ENCODE results near the gene TMEM92. TPM values are rescaled to one million over a fixed set of nuclear protein-coding genes. Genes with fewer than 3 reads are reported as not detected.
"Not testable (repeated sequence)": the region's sequence is repeated elsewhere in the genome, so short reads cannot be mapped to it uniquely, and the experiment has no call there.

Gene TMEM92
- total RNA-seq, 1 donor from 2014 or later = not detected

DNA sequence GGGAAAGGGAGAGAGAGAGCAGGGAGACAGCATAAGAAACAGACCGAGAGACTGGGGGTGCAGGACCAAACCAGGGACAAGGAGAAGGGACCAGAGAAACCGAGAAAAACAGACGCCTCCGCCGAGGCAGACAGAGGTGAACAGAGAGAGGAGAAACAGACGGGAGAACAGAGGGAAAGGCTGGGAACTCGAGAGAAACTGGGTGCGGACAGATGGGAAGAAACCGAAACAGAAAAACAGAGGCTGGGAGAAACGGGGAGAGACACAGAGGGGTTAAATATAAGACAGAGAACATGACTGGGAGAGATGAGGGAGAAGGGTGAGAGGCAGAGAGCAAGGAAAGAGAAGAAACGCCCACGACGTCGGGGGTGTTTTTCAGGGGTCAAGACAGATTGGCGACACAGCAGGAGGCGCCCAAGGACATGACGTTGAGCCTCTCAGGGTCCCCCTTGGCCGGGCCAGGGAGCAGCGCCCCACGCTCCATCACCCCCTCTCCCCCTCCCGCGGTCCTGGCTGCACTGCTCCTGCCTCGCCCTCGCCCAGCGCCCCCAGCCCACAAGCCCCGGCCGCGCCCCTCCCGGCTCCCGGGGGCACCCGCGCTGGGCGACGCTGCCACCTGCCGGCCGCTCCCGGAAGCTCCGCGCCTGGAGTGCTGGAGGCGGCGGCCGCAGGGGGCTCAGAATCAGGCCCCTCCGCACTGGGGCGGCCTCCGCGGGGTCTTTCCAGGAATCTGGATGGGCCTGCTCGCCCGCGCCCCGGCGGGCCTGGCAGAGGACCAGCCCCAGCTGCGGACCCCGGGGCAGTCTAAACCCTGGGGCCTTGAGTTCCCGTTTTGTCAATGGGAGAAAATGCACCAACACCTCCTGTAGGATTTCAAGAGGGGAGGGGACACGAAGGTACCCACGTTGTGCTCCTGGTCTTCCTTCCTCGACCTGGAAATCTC, 1.3 kb upstream of the TMEM92 start:
- DNase-seq (ENCODE audit: low spot score) = peak; percentile 85
- intact Hi-C loops (cut with DNase I) = loop anchor here (1.0 to 2.0 kb wide), 2 partner anchors 24 to 72 kb away; partner anchors contain the start of gene COL1A1

DNA sequence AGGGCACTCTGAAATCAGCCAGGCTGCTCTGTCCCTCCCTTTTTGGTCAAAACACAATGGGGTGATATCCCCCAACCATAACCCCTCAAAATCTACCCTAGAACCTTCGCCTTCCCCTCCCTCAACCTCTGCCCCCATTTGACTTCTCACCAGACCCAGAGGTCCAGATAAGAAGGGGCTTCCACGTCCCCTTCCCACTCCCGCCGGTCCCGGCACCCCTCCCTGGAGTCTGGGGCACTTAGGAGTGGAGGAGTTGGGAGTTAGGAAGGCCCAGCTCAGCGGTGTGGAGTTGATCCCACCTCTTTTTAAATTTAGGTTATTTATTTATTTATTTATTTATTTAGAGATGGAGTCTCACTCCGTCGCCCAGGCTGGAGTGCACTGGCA, 619 bp upstream of the TMEM92 start:
- DNase-seq (ENCODE audit: low spot score) = no peak
- intact Hi-C loops (cut with DNase I) = loop anchor here (1.0 to 2.0 kb wide), 2 partner anchors 23 to 72 kb away; partner anchors contain the start of gene COL1A1

DNA sequence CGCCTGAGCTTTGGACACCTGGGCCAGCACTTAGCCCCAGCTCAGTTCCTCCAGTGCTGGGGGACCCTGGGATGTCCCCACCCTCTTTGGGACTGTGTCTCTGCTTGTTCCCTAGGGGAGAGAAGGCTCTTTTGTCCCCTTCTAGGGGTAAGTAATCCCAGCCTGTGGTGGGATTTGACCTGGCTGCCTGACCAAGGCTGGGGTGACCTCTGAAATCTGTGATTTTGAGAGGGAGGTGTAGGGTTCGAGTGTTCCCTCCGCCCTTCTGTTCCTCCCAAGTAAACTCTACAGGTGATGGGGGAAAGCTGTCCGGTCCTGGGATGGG, 593 bp downstream of the TMEM92 start:
- intact Hi-C loops (cut with DNase I) = no loop called here
- DNase-seq (ENCODE audit: low spot score) = no peak

DNA sequence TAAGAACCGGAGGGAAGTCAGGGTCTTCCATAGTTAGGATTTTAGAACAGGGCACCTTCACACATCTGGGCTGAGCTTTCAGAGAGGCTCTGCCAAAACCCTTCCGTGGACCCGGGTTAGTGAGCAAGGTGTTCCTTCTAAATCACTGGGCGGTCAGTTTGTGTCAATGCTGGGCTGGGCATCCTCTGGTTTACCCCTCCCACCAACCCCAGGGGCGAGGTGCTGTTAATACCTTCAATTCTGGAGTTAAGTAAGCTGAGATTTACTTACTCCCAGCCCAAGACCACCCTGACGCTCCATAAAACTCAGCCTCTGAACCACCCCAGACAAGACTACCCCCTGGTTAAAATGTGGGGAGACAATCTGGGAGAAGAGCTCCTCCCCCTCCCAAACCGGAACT, 1.0 kb downstream of the TMEM92 start:
- DNase-seq (ENCODE audit: low spot score) = no peak
- intact Hi-C loops (cut with DNase I) = no loop called here

DNA sequence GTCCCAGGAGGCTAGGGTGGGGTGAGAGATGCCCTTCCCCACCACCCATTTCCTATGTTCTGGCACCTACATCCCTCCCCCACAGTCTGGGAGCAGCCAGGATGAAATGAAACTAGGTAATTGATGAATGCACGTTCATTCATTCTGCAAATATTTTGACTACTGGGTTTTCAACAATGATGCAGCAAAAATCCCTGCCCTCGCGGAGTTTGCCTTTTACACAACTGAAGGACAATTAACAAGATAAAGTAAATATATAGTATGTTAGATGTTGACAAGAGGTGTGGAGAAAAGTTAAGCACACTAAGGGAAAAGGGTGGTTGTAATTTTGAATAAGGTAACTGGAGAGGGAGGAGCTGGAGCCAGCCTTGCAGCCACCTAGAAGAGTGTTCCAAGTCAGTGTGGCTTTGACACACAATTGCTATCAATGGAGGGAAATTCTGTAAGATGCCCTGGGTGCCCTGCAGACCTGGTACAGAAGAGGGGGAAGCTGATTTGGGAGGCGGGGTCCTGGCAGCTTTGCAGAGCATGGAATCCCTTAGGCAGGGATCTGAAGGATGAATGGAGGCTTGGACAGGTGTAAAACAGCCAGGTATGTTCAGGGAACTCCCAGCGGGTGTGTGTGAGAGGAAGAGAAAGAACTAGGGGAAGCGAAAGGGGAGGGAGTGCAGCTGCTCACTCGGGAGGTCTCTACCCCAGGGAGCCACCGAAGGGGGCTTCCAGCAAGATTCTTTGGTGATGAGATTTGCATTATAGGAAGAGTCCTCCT, 2.5 kb downstream of the TMEM92 start:
- intact Hi-C loops (cut with DNase I) = no loop called here
- DNase-seq (ENCODE audit: low spot score) = no peak

DNA sequence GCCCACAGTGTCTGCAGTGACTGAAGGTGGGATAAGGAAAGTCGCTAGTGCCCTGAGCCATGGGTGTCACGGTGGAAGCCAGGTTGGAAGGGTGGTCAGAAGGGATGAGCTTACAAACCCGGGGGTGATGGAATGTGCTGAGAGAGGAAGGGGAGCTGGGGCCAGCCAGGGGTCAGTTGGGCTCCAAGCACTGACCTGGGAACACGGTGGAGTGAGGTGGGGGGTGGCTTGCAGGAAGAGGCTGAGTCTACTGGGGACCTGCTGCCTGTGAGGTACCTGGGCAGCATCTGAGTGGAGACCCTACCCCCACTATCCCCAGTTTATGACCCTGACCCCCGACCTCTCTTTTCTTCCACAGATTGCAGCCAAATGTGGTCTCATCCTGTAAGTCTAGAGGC, 3.1 kb downstream of the TMEM92 start:
- intact Hi-C loops (cut with DNase I) = no loop called here
- DNase-seq (ENCODE audit: low spot score) = no peak

DNA sequence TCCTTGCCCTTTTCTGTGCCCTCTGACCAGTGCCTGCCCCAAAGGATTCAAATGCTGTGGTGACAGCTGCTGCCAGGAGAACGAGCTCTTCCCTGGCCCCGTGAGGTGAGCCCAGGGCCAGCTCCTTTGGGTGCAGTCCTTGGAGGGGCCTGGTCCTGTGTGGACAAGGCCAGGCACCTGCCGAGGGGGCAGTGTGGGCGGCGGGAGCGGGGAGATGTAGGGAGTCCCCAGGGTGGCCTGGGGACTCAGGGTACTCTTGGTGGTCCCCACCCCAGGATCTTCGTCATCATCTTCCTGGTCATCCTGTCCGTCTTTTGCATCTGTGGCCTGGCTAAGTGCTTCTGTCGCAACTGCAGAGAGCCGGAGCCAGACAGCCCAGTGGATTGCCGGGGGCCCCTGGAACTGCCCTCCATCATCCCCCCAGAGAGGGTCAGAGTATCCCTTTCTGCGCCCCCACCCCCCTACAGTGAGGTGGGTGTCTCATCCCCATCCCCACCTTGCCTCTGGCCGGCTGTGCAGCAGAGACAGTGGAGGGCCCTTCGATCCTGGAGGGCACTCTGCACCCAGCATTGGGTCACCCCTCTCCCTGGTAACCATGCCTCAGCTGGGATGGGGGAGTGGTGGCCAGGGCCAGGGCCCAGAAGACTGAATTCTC, 4.4 kb downstream of the TMEM92 start:
- no peak for DNase-seq (ENCODE audit: low spot score)
- intact Hi-C loops (cut with DNase I) = no loop called here

DNA sequence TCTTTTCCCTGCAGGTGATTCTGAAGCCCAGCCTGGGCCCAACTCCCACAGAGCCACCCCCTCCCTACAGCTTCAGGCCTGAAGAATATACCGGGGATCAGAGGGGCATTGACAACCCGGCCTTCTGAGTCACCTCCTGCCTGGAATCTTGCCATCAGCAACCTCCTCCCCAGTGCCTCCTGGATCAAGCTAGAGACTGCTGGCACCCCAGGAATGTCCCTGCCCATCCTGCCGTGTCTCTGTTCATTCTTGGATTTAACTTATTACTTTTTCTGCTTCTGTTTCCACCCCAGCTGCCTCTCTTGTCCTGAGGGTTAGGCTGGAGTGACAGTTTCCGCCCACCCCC, 4.9 kb downstream of the TMEM92 start:
- no peak for DNase-seq (ENCODE audit: low spot score)
- intact Hi-C loops (cut with DNase I) = no loop called here

DNA sequence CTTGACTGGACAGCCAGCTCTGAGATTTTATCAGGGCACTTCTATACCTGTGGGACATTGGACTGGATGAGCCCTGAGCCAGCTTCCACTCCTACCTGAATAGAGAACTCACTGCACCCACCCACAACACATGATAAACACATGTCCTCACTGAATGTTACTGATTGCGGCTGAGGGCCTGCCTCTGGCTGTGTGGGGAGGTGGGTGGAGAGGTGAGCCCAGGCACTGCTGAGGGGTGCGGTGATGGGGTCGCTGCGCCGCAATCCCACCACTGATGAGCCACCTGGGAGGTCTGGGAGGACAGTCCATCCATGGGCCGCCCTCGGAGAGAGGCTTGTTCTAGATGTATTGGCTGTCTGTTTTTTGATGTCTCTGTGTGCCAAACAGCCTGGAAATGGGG, 5.4 kb downstream of the TMEM92 start:
- intact Hi-C loops (cut with DNase I) = no loop called here
- no peak for DNase-seq (ENCODE audit: low spot score)

DNA sequence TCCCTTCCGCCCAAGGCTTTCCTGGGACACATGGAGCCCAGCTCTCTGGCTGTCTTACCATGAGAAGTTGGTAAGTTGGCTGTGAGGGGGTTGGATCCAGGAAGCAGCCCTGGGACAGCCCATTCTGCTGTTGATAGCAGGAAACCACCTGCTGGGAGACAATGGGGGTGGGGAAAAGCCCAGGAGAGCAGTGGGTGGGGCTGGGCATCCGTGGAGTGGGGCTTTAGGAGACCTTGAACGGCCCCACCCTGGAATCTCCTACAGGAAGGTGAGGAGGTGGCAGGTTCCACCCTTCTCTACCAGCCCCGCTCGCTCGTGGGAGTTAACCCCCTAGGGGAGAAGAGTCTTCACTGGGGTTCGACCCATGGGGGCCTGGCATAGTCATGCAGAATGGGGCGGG, 5.8 kb downstream of the TMEM92 start:
- DNase-seq (ENCODE audit: low spot score) = no peak
- intact Hi-C loops (cut with DNase I) = no loop called here

DNA sequence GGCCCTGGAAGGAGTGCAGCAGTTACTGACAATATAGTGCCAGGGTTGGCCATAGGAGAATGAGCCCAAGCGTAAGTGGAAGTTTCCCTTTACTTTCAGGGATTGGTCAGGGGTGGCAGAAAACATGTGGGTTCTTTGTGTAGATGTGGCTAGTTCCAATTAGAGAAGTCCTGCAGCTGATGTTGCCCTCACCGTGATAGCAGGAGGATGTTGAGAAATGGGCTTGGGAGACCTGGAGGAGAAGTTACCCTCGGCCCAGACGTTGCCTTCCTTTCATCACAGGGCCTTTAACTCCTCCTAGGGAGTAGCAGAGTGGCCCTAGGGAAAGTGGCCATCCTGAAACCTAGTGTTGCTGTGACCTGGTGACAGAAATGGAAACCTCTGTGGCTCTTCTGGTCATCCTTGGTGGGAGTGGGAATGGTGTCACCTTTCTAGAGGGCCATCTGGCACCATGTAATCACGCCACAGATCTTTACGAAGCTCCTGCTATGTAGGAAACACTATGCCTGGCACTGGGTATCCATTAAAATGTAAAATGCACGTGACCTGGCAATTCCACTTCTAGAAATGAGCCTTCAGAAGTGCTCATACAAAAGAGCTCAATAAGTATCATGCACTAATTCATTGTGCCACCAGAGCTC, 6.7 kb downstream of the TMEM92 start:
- DNase-seq (ENCODE audit: low spot score) = no peak
- intact Hi-C loops (cut with DNase I) = no loop called here

DNA sequence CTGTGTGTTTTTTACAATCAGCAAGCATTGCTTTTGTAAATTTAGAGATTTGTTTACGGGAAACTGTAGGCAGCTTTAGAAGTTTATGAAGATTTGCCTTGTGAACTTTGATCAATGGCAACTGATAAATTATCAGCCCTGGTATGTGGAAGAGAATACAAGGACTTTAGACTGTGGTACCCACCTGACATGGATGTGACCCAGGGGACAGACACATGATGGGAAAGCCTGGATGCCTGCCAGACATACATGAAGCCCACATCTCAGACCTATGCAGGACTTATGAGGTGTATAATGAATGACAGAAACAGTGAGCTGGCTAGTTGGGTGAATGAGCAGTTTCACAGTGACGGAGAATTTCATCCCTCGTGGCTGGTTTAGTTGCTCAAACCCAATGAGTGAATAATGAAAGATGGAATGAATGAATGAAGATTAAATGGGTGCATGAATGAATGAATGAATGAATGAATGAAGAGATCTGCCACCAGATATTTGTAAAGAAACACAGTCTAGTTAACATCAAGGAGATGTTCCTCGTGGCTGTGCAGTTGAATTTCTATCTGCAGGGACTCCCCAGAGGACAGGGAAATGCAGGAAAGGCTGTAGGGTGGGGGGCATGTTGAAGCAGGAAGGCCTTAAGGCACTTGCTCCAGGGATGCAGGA, 7.6 kb downstream of the TMEM92 start:
- DNase-seq (ENCODE audit: low spot score) = no peak

DNA sequence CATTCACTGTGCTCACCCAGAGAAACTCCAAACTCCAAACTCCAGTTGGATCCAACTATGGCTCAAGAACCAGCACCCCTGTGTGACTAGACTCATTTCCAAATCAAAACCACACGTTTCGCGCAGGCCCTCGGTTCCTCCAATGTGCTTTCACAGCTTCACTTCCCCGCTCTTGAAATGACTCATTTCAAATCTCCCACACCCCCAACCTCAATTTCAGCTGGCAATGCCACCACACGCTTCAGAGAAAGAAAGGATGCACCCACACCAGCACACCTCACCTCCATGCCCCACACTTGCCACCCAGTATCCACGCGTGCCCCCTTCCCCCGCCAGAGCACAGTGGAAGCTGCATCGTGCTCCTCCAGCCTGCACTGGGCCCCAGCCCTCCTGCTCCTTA, 9.0 kb downstream of the TMEM92 start:
- intact Hi-C loops (cut with DNase I) = no loop called here
- DNase-seq (ENCODE audit: low spot score) = no peak

More for the DNA sequence above, 7.6 kb downstream of the TMEM92 start:
- intact Hi-C loops (cut with DNase I) = no loop called here

DNA sequence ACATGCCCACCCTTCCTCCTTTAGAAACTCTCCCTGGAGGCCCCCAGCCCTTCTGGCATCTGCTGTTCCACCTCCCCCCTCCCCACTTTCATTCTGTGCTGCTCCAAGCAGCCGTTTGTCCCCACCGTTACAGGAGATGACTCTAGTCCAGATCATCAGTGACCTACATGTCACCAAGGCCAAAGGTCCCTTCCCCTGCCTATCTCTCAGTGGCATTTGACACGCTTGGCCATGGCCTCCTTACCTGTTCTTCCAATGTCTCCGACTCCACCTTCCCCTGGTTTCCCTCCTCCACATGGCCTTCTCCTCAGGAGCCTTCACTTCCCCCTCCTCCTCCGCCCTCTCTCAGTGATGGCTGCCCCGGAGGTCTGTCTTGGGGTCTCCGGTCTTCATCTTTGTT, 9.4 kb downstream of the TMEM92 start:
- intact Hi-C loops (cut with DNase I) = no loop called here
- DNase-seq (ENCODE audit: low spot score) = no peak

DNA sequence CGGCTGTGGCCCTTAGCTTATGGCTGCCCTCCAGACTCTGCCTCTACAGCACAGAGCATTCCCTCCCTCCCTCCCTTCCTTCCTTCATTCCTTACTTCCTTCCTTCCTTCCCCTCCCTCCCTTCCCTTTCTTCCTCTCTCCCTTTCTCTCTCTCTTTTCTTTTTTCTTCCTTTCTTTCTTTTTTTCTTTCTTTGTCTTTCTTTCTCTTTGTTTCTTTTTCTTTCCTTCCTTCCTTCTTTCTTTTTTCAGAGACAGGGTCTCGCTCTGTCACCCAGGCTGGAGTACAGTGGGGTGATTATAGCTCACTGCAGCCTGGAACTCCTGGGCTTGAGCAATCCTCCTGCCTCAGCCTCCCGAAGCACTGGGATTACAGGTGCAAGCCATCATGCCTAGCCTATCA, 11.7 kb downstream of the TMEM92 start:
- intact Hi-C loops (cut with DNase I) = no loop called here
- no peak for DNase-seq (ENCODE audit: low spot score)

DNA sequence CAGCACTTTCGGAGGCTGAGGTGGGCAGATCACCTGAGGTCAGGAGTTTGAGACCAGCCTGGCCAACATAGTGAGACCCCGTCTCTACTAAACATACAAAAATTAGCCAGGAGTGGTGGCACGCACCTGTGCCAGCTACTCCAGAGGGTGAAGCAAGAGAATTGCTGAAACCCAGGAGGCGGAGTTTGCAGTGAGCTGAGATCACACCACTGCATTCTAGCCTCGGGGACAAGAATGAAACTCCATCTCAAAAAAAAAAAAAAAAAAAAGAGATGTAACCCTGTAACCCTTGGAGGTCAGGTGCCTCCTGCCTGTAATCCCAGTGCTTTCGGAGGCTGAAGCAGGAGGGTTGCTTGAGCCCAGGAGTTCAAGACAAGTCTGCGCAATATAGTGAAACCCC, 13.0 kb downstream of the TMEM92 start:
- DNase-seq (ENCODE audit: low spot score); intact Hi-C loops (cut with DNase I): not testable (repeated sequence)

DNA sequence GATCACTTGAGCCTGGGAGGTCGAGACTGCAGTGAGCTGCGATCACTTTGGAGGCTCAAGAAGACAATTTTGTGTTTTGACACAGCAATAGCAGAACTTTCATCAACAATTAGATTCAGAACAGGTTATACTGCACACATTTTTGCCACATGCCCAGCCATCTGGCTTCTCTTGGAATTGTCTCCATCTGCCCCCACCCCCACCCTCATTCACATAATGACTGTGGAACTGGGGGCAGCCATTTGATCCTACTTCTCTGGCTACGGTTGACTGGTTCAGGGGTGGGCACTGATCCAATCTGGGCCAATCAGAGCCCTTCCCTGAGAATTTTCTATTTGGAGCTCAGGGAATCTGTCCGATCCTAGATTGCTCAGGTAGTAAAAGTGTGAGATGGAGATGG, 14.0 kb downstream of the TMEM92 start:
- intact Hi-C loops (cut with DNase I) = no loop called here
- no peak for DNase-seq (ENCODE audit: low spot score)

DNA sequence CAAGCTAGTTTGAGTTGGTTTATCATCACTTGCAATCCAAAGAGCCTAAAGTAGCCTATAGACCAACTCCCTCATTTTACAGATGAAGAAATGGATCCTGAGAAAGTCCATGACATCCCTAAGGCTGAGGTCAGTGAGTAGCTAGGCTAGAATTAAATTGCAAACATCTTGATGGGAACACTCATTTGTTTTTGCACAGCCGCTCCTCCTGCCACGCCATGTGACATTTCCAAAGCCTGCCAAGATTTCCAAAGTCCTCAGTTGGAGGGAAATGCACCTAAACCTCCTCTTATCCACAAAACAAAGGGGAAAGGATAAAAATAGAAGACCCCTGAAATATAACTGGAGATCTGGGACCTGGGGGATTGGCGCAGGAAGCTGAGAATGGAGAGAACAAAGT, 15.0 kb downstream of the TMEM92 start:
- intact Hi-C loops (cut with DNase I) = no loop called here
- no peak for DNase-seq (ENCODE audit: low spot score)

DNA sequence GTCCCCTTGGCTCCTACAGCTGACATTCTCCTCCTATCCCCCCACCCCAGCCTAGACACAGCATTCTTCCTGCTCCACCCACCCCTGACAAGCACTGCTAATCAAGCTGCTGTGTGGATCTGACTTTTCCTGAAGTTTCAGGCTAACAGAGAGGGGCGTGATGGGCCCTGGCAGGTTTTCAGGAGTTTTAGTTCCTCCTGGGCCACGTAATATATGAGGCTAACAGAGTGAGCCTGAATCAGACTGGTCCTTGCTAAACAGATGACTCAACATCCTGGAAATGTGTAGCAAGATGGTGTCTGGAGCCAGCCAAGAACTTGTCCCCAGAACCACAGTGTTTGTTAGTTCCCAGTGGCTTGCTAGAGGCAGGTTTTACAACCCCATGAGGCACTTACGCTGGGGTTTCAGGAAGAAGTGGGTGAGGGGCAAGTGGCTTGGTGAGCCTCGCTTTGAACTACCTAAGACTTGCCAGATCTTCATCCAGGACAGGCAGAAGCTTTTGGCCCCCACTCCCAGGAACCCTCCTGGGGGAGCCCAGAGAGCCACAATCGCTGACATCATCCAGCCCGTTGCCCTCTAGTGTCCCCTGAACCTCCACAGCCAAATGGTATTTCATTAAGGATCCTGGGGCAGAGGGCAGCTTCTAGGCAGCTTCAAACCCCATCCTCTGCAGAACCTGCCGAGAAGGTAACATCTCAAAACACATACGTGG, 15.9 kb downstream of the TMEM92 start:
- peak; percentile 82 for DNase-seq (ENCODE audit: low spot score)
- intact Hi-C loops (cut with DNase I) = no loop called here
